Liver (tissue), 9 donors: ENCODE data around the gene DTNA. TPM values are rescaled to one million over a fixed set of nuclear protein-coding genes. Genes with fewer than 3 reads are reported as not detected.

Experiments
- DNase-seq: peaks from one replicate; pipeline ENCODE4 v3.0.0-alpha.2; 2017; ENCODE audit warnings: low spot score
- H3K27ac ChIP-seq, 2 donors: one replicate each; pipeline ENCODE4 v1.7.0; 2013; ENCODE audit warnings: inconsistent platforms in 2 of 2, low read length in 2 of 2, control low read depth in 1 of 2, low read depth in 1 of 2, mild to moderate bottlenecking in 1 of 2
- H3K27me3 ChIP-seq, 4 donors: one replicate each; pipeline versions ENCODE4 v1.6.1 to v1.7.0; 2013; ENCODE audit warnings: low read length in 3 of 4, inconsistent platforms in 1 of 4, mild to moderate bottlenecking in 1 of 4, moderate library complexity in 1 of 4; ENCODE audit not compliant: control insufficient read depth in 4 of 4, insufficient read depth in 4 of 4
- H3K36me3 ChIP-seq, 4 donors: one replicate each; pipeline versions ENCODE4 v1.6.1 to v1.7.0; 2013; ENCODE audit warnings: low read length in 3 of 4, mild to moderate bottlenecking in 3 of 4, low read depth in 1 of 4, moderate library complexity in 1 of 4; ENCODE audit not compliant: control insufficient read depth in 4 of 4, insufficient read depth in 3 of 4
- H3K4me1 ChIP-seq, 4 donors: one replicate each; pipeline versions ENCODE4 v1.6.1 to v1.7.0; 2013; ENCODE audit warnings: low read length in 3 of 4, mild to moderate bottlenecking in 3 of 4, moderate library complexity in 1 of 4; ENCODE audit not compliant: control insufficient read depth in 4 of 4, insufficient read depth in 4 of 4
- H3K4me3 ChIP-seq, 3 donors: one replicate each; pipeline versions ENCODE4 v1.6.1 to v1.7.0; 2013; ENCODE audit warnings: low read length in 3 of 3, control low read depth in 1 of 3, low read depth in 1 of 3, mild to moderate bottlenecking in 1 of 3
- H3K9ac ChIP-seq, 2 donors: one replicate each; pipeline ENCODE4 v1.7.0; 2013; ENCODE audit warnings: low read length in 2 of 2, mild to moderate bottlenecking in 2 of 2, moderate library complexity in 2 of 2, control low read depth in 1 of 2, low read depth in 1 of 2
- H3K9me3 ChIP-seq, 4 donors: one replicate each; pipeline versions ENCODE4 v1.6.1 to v1.7.0; 2013; ENCODE audit warnings: low read length in 3 of 4; ENCODE audit not compliant: control insufficient read depth in 4 of 4
- EGR1 ChIP-seq, 2 donors: IDR thresholded peaks; 2 replicates each; pipeline ENCODE4 v1.6.1; 2016 to 2018; ENCODE audit warnings: antibody characterized with exemption in 2 of 2, low read depth in 2 of 2
- FOXA1 ChIP-seq: IDR thresholded peaks from 2 replicates; pipeline ENCODE4 v1.6.1; 2016; ENCODE audit warnings: antibody characterized with exemption
- FOXA2 ChIP-seq: IDR thresholded peaks from 2 replicates; pipeline ENCODE4 v1.6.1; 2016; ENCODE audit warnings: antibody characterized with exemption
- GABPA ChIP-seq, 2 donors: IDR thresholded peaks in 1 of 2; conservative IDR thresholded peaks in 1 of 2; 2 replicates each; pipeline ENCODE4 v1.6.1; 2016; ENCODE audit warnings: antibody characterized with exemption in 2 of 2, mild to moderate bottlenecking in 1 of 2, moderate library complexity in 1 of 2
- HNF4A ChIP-seq, 2 donors: conservative IDR thresholded peaks; 2 replicates each; pipeline ENCODE4 v1.6.1; 2016; ENCODE audit warnings: antibody characterized with exemption in 2 of 2, mild to moderate bottlenecking in 2 of 2
- HNF4G ChIP-seq: IDR thresholded peaks from 2 replicates; pipeline ENCODE4 v1.6.1; 2016; ENCODE audit warnings: antibody characterized with exemption
- JUND ChIP-seq, 2 donors: IDR thresholded peaks; 2 replicates each; pipeline ENCODE4 v1.6.1; 2016; ENCODE audit warnings: antibody characterized with exemption in 2 of 2
- NR2F2 ChIP-seq: IDR thresholded peaks from 2 replicates; pipeline ENCODE4 v1.6.1; 2016; ENCODE audit warnings: antibody characterized with exemption
- RAD21 ChIP-seq, 2 donors: IDR thresholded peaks; 2 replicates each; pipeline ENCODE4 v1.6.1; 2016; ENCODE audit warnings: antibody characterized with exemption in 2 of 2, mild to moderate bottlenecking in 2 of 2
- RXRA ChIP-seq, 2 donors: IDR thresholded peaks; 2 replicates each; pipeline ENCODE4 v1.6.1; 2017 to 2018; ENCODE audit warnings: antibody characterized with exemption in 2 of 2, mild to moderate bottlenecking in 1 of 2
- SP1 ChIP-seq: IDR thresholded peaks from 2 replicates; pipeline ENCODE4 v1.6.1; 2018; ENCODE audit warnings: antibody characterized with exemption, mild to moderate bottlenecking
- TAF1 ChIP-seq: conservative IDR thresholded peaks from 2 replicates; pipeline ENCODE4 v1.6.1; 2016; ENCODE audit warnings: antibody characterized with exemption, mild to moderate bottlenecking
- YY1 ChIP-seq: IDR thresholded peaks from 2 replicates; pipeline ENCODE4 v1.6.1; 2016; ENCODE audit warnings: antibody characterized with exemption, mild to moderate bottlenecking
- WGBS: extraction: QIAGEN DNeasy Blood & Tissue Kit; methylation state at CpG from one replicate; pipeline ENCODE4 v1.1.7; 2013; 5-methylcytosine and 5-hydroxymethylcytosine counted together
- polyA plus RNA-seq, 2 donors: library from polyadenylated mRNA; stranded (reverse) in 1 of 2; unstranded in 1 of 2; fragments of 200-250 nt in 1 of 2; fragments of >200 nt in 1 of 2; fragmentation: Nextera tagmentation in 1 of 2; extraction: Ambion mirVana in 1 of 2; gene quantifications; one replicate each; pipeline versions ENCODE4 v1.2.1 to v1.2.3, GENCODE V29; 2013 to 2015
- total RNA-seq, 2 donors: library from RNA; depleted of rRNA; stranded (reverse); fragments of >200 nt; gene quantifications; one replicate each; pipeline ENCODE4 v1.2.3, GENCODE V29; 2014
- TF ChIP-seq, protein P1 (sequence below): fragments of 150-350 bp; IDR thresholded peaks from 2 replicates; pipeline ENCODE4 v1.5.1; 2017; ENCODE audit warnings: improper control_type of control experiment, low read depth, low read length; ENCODE audit not compliant: missing input control
- TF ChIP-seq, protein P2 (sequence below): IDR thresholded peaks from 2 replicates; pipeline ENCODE4 v1.6.1; 2016; ENCODE audit warnings: antibody characterized with exemption
- TF ChIP-seq, protein P3 (sequence below): IDR thresholded peaks from 2 replicates; pipeline ENCODE4 v1.6.1; 2016; ENCODE audit warnings: antibody characterized with exemption
- TF ChIP-seq, protein P4 (sequence below): IDR thresholded peaks from 2 replicates; pipeline ENCODE4 v1.6.1; 2016; ENCODE audit warnings: antibody characterized with exemption, mild to moderate bottlenecking
- TF ChIP-seq, protein P5 (sequence below): IDR thresholded peaks from 2 replicates; pipeline ENCODE4 v1.6.1; 2016; ENCODE audit warnings: antibody characterized with exemption
- donor health status: healthy.
- donor health status: healthy.
- donor health status: healthy.
- donor health status: healthy.
- donor health status: healthy.

The DTNA gene
- total and polyA plus RNA-seq, 4 donors: 0.33 to 3.2 (median 1.4) TPM

DNA sequence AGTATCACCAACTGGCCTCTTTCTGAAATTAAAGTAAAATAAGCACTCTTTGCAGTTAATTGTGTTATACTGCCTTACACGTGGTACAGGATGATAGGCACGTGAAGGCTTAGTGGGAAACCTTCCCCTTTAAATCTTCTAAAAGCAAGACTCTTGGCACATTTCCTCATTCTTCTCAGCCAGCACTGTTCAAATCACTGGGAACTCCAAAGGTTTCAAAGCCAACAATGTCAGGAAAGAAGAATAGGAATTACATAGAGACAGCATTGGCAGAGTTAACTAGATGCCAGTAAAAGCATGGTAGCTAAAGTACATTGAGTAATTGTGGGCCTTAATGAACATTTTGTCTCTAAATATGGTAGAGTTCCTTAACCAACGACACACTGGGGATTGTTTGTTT is 96.4 kb downstream of the DTNA start (continued):
- TF ChIP-seq, protein P1, sequence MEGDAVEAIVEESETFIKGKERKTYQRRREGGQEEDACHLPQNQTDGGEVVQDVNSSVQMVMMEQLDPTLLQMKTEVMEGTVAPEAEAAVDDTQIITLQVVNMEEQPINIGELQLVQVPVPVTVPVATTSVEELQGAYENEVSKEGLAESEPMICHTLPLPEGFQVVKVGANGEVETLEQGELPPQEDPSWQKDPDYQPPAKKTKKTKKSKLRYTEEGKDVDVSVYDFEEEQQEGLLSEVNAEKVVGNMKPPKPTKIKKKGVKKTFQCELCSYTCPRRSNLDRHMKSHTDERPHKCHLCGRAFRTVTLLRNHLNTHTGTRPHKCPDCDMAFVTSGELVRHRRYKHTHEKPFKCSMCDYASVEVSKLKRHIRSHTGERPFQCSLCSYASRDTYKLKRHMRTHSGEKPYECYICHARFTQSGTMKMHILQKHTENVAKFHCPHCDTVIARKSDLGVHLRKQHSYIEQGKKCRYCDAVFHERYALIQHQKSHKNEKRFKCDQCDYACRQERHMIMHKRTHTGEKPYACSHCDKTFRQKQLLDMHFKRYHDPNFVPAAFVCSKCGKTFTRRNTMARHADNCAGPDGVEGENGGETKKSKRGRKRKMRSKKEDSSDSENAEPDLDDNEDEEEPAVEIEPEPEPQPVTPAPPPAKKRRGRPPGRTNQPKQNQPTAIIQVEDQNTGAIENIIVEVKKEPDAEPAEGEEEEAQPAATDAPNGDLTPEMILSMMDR: no peak
- TF ChIP-seq, protein P2, sequence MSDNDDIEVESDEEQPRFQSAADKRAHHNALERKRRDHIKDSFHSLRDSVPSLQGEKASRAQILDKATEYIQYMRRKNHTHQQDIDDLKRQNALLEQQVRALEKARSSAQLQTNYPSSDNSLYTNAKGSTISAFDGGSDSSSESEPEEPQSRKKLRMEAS: no peak
- TF ChIP-seq TAF1 (no peak), NR2F2 (no peak), HNF4G (no peak), YY1 (no peak), RAD21 (IDR thresholded peaks at IDR 0.05) (no peak)

DNA sequence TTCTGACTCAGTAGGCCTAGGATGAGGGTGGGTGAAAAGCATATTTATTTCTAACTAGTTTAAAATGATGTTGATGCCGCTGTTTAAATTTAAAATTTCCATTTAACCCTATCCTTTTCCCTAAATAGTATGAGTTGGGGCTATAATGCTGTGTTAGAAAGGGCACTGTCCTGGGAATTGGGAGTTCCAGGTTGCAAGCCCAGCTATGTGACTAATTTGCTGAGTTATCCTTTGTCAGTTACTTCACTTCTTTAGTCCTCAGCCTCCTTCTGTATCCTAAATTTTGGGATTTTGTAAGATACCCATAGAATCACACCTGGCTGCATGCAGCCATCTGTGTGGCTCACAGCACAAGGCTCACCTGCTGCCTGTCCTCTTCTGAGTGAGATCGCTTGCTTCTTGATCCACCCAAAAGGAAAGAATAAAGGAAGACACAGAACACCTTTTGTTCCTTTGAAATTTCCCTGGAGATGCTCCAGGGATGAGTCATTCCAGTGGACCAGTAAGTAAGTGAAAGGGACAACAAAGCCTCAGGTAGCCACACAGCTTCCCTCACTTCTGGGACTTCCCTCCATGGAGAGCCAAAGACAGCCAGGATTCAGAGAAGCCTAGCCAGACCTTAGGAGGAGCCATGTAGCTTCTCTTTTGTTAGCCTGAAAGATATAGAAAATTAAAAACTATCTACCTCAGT is 97.2 kb downstream of the DTNA start:
- Histone ChIP-seq H3K36me3 (no peaks in the 10 kb centered on the region), H3K27me3 (no peaks in the 10 kb centered on the region), H3K27ac (no peak overlapping the region), H3K4me1 (peaks cover 0 to 6% (median 4%) of the 10 kb centered on the region in 4 donors), H3K4me3 (no peak overlapping the region), H3K9ac (no peak overlapping the region), H3K9me3 (no peaks in the 10 kb centered on the region)
- WGBS: 93% methylated on average over 2 of the region's 2 CpGs
- TF ChIP-seq, protein P3, sequence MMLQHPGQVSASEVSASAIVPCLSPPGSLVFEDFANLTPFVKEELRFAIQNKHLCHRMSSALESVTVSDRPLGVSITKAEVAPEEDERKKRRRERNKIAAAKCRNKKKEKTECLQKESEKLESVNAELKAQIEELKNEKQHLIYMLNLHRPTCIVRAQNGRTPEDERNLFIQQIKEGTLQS: no peak
- no peak for TF ChIP-seq FOXA2
- no peak for TF ChIP-seq HNF4G
- no peak for TF ChIP-seq YY1
- TF ChIP-seq, protein P4, sequence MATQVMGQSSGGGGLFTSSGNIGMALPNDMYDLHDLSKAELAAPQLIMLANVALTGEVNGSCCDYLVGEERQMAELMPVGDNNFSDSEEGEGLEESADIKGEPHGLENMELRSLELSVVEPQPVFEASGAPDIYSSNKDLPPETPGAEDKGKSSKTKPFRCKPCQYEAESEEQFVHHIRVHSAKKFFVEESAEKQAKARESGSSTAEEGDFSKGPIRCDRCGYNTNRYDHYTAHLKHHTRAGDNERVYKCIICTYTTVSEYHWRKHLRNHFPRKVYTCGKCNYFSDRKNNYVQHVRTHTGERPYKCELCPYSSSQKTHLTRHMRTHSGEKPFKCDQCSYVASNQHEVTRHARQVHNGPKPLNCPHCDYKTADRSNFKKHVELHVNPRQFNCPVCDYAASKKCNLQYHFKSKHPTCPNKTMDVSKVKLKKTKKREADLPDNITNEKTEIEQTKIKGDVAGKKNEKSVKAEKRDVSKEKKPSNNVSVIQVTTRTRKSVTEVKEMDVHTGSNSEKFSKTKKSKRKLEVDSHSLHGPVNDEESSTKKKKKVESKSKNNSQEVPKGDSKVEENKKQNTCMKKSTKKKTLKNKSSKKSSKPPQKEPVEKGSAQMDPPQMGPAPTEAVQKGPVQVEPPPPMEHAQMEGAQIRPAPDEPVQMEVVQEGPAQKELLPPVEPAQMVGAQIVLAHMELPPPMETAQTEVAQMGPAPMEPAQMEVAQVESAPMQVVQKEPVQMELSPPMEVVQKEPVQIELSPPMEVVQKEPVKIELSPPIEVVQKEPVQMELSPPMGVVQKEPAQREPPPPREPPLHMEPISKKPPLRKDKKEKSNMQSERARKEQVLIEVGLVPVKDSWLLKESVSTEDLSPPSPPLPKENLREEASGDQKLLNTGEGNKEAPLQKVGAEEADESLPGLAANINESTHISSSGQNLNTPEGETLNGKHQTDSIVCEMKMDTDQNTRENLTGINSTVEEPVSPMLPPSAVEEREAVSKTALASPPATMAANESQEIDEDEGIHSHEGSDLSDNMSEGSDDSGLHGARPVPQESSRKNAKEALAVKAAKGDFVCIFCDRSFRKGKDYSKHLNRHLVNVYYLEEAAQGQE: no peak
- TF ChIP-seq SP1: no peak
- no peak for TF ChIP-seq TAF1
- no peak for DNase-seq

DNA sequence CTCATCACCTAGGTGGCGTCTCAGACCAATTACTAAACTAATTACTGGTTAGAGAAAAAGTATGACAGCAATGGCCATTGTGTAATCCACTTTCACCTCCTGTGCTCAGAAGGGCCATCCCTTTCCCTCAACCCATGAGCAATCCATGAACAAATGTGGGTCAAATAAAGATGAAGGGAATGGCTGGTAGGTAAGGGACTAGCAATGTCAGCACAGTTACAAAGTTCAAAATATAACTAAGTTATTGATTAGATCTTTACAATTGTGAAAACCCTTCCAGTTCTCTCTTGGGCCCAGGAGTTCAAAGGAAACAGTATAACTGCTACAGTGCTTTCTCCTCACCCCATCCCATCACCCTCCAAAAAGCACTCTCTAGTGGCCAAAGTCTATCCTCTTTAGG is 98.3 kb downstream of the DTNA start:
- DNase-seq: no peak
- H3K4me3 ChIP-seq: no peak overlapping the region
- H3K9me3 ChIP-seq: no peaks in the 10 kb centered on the region
- H3K36me3 ChIP-seq: no peaks in the 10 kb centered on the region
- H3K9ac ChIP-seq: no peak overlapping the region
- 71% methylated on average over 1 of the region's 1 CpG for WGBS
- H3K27ac ChIP-seq: no peak overlapping the region
- H3K4me1 ChIP-seq: peaks cover 0 to 6% (median 4%) of the 10 kb centered on the region in 4 donors
- H3K27me3 ChIP-seq: no peaks in the 10 kb centered on the region
- TF ChIP-seq, protein P1: no peak
- TF ChIP-seq RXRA (IDR thresholded peaks at IDR 0.05) (peak; percentile 44 to 59), EGR1 (IDR thresholded peaks at IDR 0.05; ENCODE audit: low read depth in 2 of 2) (no peak), HNF4A (conservative IDR thresholded peaks at IDR 0.05) (peak; percentile 67 to 87), GABPA (IDR thresholded peaks at IDR 0.05 in 1 of 2, conservative IDR thresholded peaks at IDR 0.05 in 1 of 2) (no peak), JUND (IDR thresholded peaks at IDR 0.05) (no peak), HNF4G (peak; percentile 70), FOXA1 (no peak), SP1 (peak; percentile 78)
- TF ChIP-seq, protein P5, sequence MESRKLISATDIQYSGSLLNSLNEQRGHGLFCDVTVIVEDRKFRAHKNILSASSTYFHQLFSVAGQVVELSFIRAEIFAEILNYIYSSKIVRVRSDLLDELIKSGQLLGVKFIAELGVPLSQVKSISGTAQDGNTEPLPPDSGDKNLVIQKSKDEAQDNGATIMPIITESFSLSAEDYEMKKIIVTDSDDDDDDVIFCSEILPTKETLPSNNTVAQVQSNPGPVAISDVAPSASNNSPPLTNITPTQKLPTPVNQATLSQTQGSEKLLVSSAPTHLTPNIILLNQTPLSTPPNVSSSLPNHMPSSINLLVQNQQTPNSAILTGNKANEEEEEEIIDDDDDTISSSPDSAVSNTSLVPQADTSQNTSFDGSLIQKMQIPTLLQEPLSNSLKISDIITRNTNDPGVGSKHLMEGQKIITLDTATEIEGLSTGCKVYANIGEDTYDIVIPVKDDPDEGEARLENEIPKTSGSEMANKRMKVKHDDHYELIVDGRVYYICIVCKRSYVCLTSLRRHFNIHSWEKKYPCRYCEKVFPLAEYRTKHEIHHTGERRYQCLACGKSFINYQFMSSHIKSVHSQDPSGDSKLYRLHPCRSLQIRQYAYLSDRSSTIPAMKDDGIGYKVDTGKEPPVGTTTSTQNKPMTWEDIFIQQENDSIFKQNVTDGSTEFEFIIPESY: no peak
- TF ChIP-seq, protein P3: no peak
